ENCODE data around the gene VEPH1.
"Not testable (repeated sequence)": the region's sequence is repeated elsewhere in the genome, so short reads cannot be mapped to it uniquely, and the experiment has no call there.

Gene VEPH1

GRCh38 chr3:157336252-157337009 is 166.8 kb downstream of the VEPH1 start:
- no peak for DNase-seq

- DNase-seq = no peak
These were observed 167.8 kb downstream of the VEPH1 start for GRCh38 chr3:157335233-157336076.

GRCh38 chr3:157333551-157333991 is 169.6 kb downstream of the VEPH1 start:
- no peak for DNase-seq

GRCh38 chr3:157330206-157330605 is 173.0 kb downstream of the VEPH1 start:
- no peak for DNase-seq

- DNase-seq = no peak
These were observed 173.7 kb downstream of the VEPH1 start for GRCh38 chr3:157329551-157329950.

- DNase-seq = no peak
These were observed 175.4 kb downstream of the VEPH1 start for GRCh38 chr3:157327837-157328236.

GRCh38 chr3:157327018-157327417 is 176.2 kb downstream of the VEPH1 start:
- no peak for DNase-seq

GRCh38 chr3:157324869-157325268 is 178.3 kb downstream of the VEPH1 start:
- DNase-seq = not testable (repeated sequence)

GRCh38 chr3:157323360-157323759 is 179.9 kb downstream of the VEPH1 start:
- no peak for DNase-seq

- DNase-seq = no peak
These were observed 183.5 kb downstream of the VEPH1 start for GRCh38 chr3:157319672-157320071.

GRCh38 chr3:157318639-157319288 is 184.5 kb downstream of the VEPH1 start:
- DNase-seq = no peak

- no peak for DNase-seq
These were observed 185.3 kb downstream of the VEPH1 start for GRCh38 chr3:157317895-157318294.

GRCh38 chr3:157313186-157313585 is 190.0 kb downstream of the VEPH1 start:
- DNase-seq = no peak

GRCh38 chr3:157312376-157312745 is 190.9 kb downstream of the VEPH1 start:
- no peak for DNase-seq

- DNase-seq = no peak
These were observed 191.4 kb downstream of the VEPH1 start for GRCh38 chr3:157311633-157312375.

- no peak for DNase-seq
These were observed 192.7 kb downstream of the VEPH1 start for GRCh38 chr3:157310329-157311052.

GRCh38 chr3:157306502-157306901 is 196.7 kb downstream of the VEPH1 start:
- no peak for DNase-seq

- no peak for DNase-seq
These were observed 197.8 kb downstream of the VEPH1 start for GRCh38 chr3:157305392-157305791.

GRCh38 chr3:157301755-157302154 is 201.5 kb downstream of the VEPH1 start:
- DNase-seq = no peak

- DNase-seq = no peak
These were observed 202.1 kb downstream of the VEPH1 start for GRCh38 chr3:157300981-157301663.

- DNase-seq = no peak
These were observed 203.1 kb downstream of the VEPH1 start for GRCh38 chr3:157300094-157300493.

Data from NCI-H2227 treated with DMSO at 0.1 percent for 48 hours (cell line).